HepG2 (cell line): ENCODE results near the gene OR1F1. TPM values are rescaled to one million over a fixed set of nuclear protein-coding genes. Genes with fewer than 3 reads are reported as not detected.

Experiments
- CENPT ChIP-seq: sonication (generic); formaldehyde crosslinking; IDR thresholded peaks from 2 replicates; pipeline ENCODE4 v1.8.0; 2022; ENCODE audit warnings: low read depth, mild to moderate bottlenecking, moderate library complexity, missing genetic modification reagents
- CHD2 ChIP-seq: IDR thresholded peaks from 2 replicates; pipeline ENCODE4 v1.6.1; 2011; ENCODE audit warnings: low read depth, low read length, improper control_type of control experiment
- EP300 ChIP-seq, 3 experiments: sonication (generic) in 1 of 3; formaldehyde crosslinking in 1 of 3; IDR thresholded peaks; 2 replicates each; pipeline versions ENCODE4 v1.5.1 to v1.6.1; 2011 to 2020; ENCODE audit warnings: low read depth in 2 of 3, low read length in 2 of 3, borderline replicate concordance in 1 of 3, improper control_type of control experiment in 1 of 3, mild to moderate bottlenecking in 1 of 3, missing genetic modification reagents in 1 of 3, moderate library complexity in 1 of 3
- FOXK2 ChIP-seq: fragments of 450-650 bp; IDR thresholded peaks from 2 replicates; pipeline ENCODE4 v1.6.1; 2016
- HDAC1 ChIP-seq: sonication (generic); formaldehyde crosslinking; IDR thresholded peaks from 2 replicates; pipeline ENCODE4 v1.5.1; 2020; ENCODE audit warnings: mild to moderate bottlenecking, missing genetic modification reagents
- KDM1A ChIP-seq: IDR thresholded peaks from 2 replicates; pipeline ENCODE4 v1.6.1; 2016; ENCODE audit warnings: missing compliant biosample characterization
- NFKB2 ChIP-seq: sonication (generic); formaldehyde crosslinking; IDR thresholded peaks from 2 replicates; pipeline ENCODE4 v1.4.0; 2020; ENCODE audit warnings: missing genetic modification reagents, borderline replicate concordance
- RBAK ChIP-seq: sonication (generic); formaldehyde crosslinking; IDR thresholded peaks from 2 replicates; pipeline ENCODE4 v1.5.1; 2020; ENCODE audit warnings: mild to moderate bottlenecking, missing genetic modification reagents
- RFXANK ChIP-seq: IDR thresholded peaks from 2 replicates; pipeline ENCODE4 v1.6.1; 2016
- SAFB2 ChIP-seq: sonication (generic); formaldehyde crosslinking; IDR thresholded peaks from 2 replicates; pipeline ENCODE4 v1.5.1; 2020; ENCODE audit warnings: missing genetic modification reagents, low read depth, mild to moderate bottlenecking, borderline replicate concordance
- SIN3A ChIP-seq: IDR thresholded peaks from 2 replicates; pipeline ENCODE4 v1.6.1; 2011; ENCODE audit warnings: low read depth, mild to moderate bottlenecking, control low read depth, low read length, borderline replicate concordance
- SP1 ChIP-seq, 2 experiments: fragments of 450-650 bp in 1 of 2; sonication (generic) in 1 of 2; formaldehyde crosslinking in 1 of 2; IDR thresholded peaks; 2 replicates each; pipeline versions ENCODE4 v1.4.0 to v1.6.1; 2016 to 2020; ENCODE audit warnings: missing genetic modification reagents in 1 of 2
- TEAD2 ChIP-seq: sonication (generic); formaldehyde crosslinking; IDR thresholded peaks from 2 replicates; pipeline ENCODE4 v1.9.0; 2021; ENCODE audit warnings: missing genetic modification reagents
- ZNF350 ChIP-seq: sonication (generic); formaldehyde crosslinking; IDR thresholded peaks from 2 replicates; pipeline ENCODE4 v1.4.0; 2020; ENCODE audit warnings: mild to moderate bottlenecking, low read depth, missing genetic modification reagents, borderline replicate concordance
- ZNF567 ChIP-seq: sonication (generic); formaldehyde crosslinking; IDR thresholded peaks from 2 replicates; pipeline ENCODE4 v1.8.1; 2023; ENCODE audit warnings: mild to moderate bottlenecking, missing genetic modification reagents, borderline replicate concordance
- ZNF615 ChIP-seq: sonication (generic); formaldehyde crosslinking; IDR thresholded peaks from 2 replicates; pipeline ENCODE4 v1.5.0; 2020; ENCODE audit warnings: mild to moderate bottlenecking, missing genetic modification reagents, borderline replicate concordance
- ZNF777 ChIP-seq: sonication (generic); formaldehyde crosslinking; IDR thresholded peaks from 2 replicates; pipeline ENCODE4 v1.4.0; 2020; ENCODE audit warnings: missing genetic modification reagents
- ZNF883 ChIP-seq: sonication (generic); formaldehyde crosslinking; IDR thresholded peaks from 2 replicates; pipeline ENCODE4 v1.5.1; 2020; ENCODE audit warnings: mild to moderate bottlenecking, missing genetic modification reagents; ENCODE audit errors: not compliant biosample characterization
- polyA plus RNA-seq, 8 experiments: library from polyadenylated mRNA; depleted of rRNA in 3 of 8; stranded (reverse) in 7 of 8; unstranded in 1 of 8; fragments of >200 nt; fragmentation: Illumina TruSeq in 4 of 8; extraction: Trizol in 4 of 8; gene quantifications; 2 replicates each; pipeline versions ENCODE4 v1.2.1 to v1.2.3, GENCODE V29; 2011 to 2016; ENCODE audit warnings: low read depth in 4 of 8, missing spikeins in 1 of 8, mixed read lengths in 1 of 8; ENCODE audit not compliant: insufficient read depth in 1 of 8
- total RNA-seq, 5 experiments: library from RNA; depleted of rRNA; stranded (reverse); fragments of >200 nt; fragmentation: Illumina TruSeq; extraction: Trizol; gene quantifications; 2 replicates each; pipeline ENCODE4 v1.2.3, GENCODE V29; 2016; ENCODE audit warnings: low read depth in 1 of 5
- TF ChIP-seq, protein P1 (sequence below): IDR thresholded peaks from 2 replicates; pipeline ENCODE4 v1.6.1; 2016; ENCODE audit warnings: missing compliant biosample characterization, missing genetic modification reagents, borderline replicate concordance
- TF ChIP-seq, protein P2 (sequence below): IDR thresholded peaks from 2 replicates; pipeline ENCODE4 v1.6.1; 2016; ENCODE audit warnings: control low read depth
- TF ChIP-seq, protein P3 (sequence below): sonication (generic); formaldehyde crosslinking; IDR thresholded peaks from 2 replicates; pipeline ENCODE4 v1.9.0; 2021; ENCODE audit warnings: missing genetic modification reagents, borderline replicate concordance
- TF ChIP-seq, protein P4 (sequence below): sonication (generic); formaldehyde crosslinking; IDR thresholded peaks from 2 replicates; pipeline ENCODE4 v1.5.0; 2020; ENCODE audit warnings: missing genetic modification reagents

OR1F1 gene
- total and polyA plus RNA-seq, 2 of the 13 experiments (the other 11 are each of a cell fraction or from before 2014, with no cell fraction given), result 0.90 TPM; not detected in 1

DNA sequence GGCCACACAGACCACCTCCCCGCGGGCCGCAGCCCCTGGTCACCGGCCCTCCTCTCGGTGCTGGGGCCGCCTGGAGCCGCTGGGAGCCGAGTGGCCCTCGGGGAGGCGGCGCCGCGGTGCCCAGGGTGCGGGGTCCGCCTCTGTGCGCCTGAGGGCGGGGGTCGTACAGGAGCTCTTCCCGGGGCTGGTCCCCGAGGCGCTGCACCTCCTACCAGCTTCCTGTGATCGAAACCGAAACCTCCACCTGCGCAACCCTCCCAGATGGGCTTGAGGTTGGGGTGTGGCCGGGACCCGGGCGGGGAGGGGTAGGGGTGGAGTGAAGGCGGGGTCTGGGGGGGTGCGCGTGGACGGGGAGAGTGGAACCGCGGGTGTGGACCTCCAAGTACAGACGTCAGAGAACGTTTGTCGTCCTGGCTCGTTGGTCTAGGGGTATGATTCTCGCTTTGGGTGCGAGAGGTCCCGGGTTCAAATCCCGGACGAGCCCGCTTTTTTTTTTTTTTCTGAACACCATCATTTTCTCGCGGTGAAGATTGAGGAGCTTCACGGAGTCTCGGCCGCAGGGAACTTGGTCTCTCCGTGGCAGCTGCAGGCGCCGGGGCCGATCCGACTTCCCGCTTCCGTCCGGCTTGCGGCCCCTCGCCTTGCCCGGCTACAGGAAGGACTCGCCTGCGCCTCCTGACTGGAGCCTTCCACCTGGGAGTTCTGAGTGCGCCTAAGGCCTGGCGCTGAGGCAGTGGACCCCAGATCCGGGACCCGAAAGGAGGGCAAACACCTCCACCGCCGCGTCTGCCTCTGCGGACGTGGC is 29.3 kb upstream of the OR1F1 start (continued):
- TF ChIP-seq, protein P1, sequence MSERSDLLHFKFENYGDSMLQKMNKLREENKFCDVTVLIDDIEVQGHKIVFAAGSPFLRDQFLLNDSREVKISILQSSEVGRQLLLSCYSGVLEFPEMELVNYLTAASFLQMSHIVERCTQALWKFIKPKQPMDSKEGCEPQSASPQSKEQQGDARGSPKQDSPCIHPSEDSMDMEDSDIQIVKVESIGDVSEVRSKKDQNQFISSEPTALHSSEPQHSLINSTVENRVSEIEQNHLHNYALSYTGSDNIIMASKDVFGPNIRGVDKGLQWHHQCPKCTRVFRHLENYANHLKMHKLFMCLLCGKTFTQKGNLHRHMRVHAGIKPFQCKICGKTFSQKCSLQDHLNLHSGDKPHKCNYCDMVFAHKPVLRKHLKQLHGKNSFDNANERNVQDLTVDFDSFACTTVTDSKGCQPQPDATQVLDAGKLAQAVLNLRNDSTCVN (CRISPR knock-in tag), result no peak
- TF ChIP-seq ZNF567 (CRISPR knock-in tag), result no peak
- TF ChIP-seq, protein P2, sequence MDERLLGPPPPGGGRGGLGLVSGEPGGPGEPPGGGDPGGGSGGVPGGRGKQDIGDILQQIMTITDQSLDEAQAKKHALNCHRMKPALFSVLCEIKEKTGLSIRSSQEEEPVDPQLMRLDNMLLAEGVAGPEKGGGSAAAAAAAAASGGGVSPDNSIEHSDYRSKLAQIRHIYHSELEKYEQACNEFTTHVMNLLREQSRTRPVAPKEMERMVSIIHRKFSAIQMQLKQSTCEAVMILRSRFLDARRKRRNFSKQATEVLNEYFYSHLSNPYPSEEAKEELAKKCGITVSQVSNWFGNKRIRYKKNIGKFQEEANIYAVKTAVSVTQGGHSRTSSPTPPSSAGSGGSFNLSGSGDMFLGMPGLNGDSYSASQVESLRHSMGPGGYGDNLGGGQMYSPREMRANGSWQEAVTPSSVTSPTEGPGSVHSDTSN (CRISPR knock-in tag), result no peak
- peak; percentile 11; the same call in 1 of the 2 replicates for TF ChIP-seq SIN3A
- no peak for TF ChIP-seq TEAD2 (CRISPR knock-in tag)
- TF ChIP-seq, protein P3, sequence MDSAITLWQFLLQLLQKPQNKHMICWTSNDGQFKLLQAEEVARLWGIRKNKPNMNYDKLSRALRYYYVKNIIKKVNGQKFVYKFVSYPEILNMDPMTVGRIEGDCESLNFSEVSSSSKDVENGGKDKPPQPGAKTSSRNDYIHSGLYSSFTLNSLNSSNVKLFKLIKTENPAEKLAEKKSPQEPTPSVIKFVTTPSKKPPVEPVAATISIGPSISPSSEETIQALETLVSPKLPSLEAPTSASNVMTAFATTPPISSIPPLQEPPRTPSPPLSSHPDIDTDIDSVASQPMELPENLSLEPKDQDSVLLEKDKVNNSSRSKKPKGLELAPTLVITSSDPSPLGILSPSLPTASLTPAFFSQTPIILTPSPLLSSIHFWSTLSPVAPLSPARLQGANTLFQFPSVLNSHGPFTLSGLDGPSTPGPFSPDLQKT, result no peak
- 0 out of 2 replicates have a peak, but pooled peaks have one; percentile 47 for TF ChIP-seq RFXANK (CRISPR knock-in tag)
- TF ChIP-seq, protein P4, sequence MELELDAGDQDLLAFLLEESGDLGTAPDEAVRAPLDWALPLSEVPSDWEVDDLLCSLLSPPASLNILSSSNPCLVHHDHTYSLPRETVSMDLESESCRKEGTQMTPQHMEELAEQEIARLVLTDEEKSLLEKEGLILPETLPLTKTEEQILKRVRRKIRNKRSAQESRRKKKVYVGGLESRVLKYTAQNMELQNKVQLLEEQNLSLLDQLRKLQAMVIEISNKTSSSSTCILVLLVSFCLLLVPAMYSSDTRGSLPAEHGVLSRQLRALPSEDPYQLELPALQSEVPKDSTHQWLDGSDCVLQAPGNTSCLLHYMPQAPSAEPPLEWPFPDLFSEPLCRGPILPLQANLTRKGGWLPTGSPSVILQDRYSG, result no peak
- TF ChIP-seq CENPT (CRISPR knock-in tag), result no peak
- TF ChIP-seq CHD2, result no peak
- TF ChIP-seq SP1 (IDR thresholded peaks at IDR 0.05), result no peak
- TF ChIP-seq SP1 (CRISPR knock-in tag; IDR thresholded peaks at IDR 0.05), result no peak; the same call in 1 of the 2 replicates
- TF ChIP-seq NFKB2 (CRISPR knock-in tag), result peak; percentile 34; the same call in 1 of the 2 replicates
- TF ChIP-seq HDAC1, result peak; percentile 68
- TF ChIP-seq RBAK, result no peak
- TF ChIP-seq SAFB2 (CRISPR knock-in tag), result no peak; the same call in 1 of the 2 replicates
- TF ChIP-seq ZNF777 (CRISPR knock-in tag), result no peak
- TF ChIP-seq EP300 (IDR thresholded peaks at IDR 0.05; ENCODE audit: low read depth in 2 of 2, low read length in 2 of 2), result no peak
- TF ChIP-seq EP300 (CRISPR knock-in tag; IDR thresholded peaks at IDR 0.05; ENCODE audit: borderline replicate concordance), result no peak; the same call in 1 of the 2 replicates
- no peak for TF ChIP-seq ZNF615 (CRISPR knock-in tag)
- TF ChIP-seq FOXK2, result no peak
- TF ChIP-seq ZNF883 (CRISPR knock-in tag), result no peak
- TF ChIP-seq ZNF350, result peak; percentile 51; the same call in 1 of the 2 replicates
- TF ChIP-seq KDM1A, result 0 out of 2 replicates have a peak, but pooled peaks have one; percentile 6
